HG03460 (cell line): ENCODE measurements around the gene HDAC4.

Experiments used
- ATAC-seq: cut with Tn5 transposase; IDR thresholded peaks from one replicate; pipeline ENCODE4 v1.9.1; 2021; ENCODE audit not compliant: unreplicated experiment

HDAC4 gene

DNA sequence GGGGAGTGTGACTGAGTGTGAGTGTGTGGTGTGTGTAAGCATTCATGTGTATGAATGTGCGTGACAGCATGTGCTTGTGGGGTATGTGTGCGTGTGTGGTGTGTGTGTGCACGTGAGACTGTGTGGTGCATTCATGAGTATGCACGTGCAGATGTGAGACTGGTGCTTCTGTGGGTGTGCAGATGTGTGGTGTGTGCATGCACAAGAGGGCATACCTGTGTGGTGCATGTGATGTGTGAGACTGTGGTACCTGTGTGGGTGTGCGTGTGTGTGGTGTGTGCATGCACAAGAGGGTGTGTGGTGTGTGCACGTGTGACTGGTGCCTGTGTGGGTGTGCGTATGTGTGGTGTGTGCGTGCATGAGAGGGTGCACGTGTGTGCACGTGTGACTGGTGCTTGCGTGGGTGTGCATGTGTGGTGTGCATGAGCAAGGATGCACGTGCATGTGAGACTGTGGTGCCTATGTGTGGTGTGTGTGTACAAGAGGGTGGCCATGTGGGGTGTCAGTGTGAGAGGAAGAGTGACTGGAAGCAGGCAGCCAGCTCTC, 339.6 kb downstream of the HDAC4 start:
- ATAC-seq: no peak

DNA sequence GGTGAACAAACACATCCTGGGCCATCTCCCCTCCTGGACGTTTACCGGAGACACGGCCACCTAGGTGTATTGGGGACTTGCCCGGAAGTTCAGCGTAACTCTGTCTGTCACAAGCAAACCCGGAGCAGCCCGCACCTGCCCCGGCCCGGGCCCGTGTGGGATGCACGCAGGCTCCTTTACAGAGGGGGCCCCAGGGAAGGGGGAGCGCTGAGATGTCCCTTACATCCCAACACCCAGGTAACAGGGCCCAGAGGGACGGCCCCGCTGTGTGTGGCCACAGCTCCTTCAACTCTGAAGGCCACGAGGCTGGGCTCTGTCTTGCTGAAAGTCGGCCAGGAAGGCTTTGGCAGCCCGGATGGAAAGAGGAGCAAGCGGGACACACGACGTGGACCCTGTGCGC, 340.1 kb downstream of the HDAC4 start:
- ATAC-seq: no peak

DNA sequence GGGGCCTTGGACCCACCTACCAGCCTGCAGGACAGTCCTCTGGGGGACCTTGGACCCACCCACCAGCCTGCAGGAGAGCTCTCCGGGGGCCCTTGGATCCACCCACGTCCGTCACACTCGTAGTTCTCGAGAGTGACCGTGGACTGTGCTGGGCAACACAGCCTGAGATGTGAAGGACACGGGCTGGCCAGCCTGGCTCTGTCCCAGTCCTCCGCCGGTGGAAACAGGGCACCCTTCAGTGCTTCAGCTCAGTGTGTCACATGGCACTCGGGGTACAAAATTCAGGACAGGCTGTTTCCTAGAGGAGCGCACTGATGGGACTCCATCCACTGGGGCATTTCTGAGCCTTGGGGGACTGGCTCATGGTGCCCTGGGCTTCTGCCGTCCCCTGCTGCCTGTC, 341.0 kb downstream of the HDAC4 start:
- no peak for ATAC-seq

DNA sequence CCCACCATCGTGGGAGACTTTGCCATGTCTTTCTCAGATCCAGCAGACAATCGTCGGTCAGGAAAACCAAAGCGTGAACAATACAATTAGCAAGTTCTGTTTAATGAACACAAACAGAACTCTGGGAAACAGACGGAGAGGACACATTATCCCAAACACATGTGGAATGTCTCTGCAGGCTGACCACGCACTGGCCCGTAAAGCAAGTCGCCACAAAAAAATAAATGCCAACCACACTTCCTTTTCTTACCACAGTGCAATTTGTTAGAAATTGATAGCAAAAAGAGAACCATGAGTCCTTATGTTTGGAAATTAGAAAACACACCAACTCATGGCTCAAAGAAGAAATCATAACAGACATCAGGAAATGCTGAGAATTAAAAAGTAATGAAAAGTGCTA, 342.1 kb downstream of the HDAC4 start:
- no peak for ATAC-seq

- ATAC-seq: no peak
Measured at GRCh38 chr2:239057533-239057932, 343.3 kb downstream of the HDAC4 start.

DNA sequence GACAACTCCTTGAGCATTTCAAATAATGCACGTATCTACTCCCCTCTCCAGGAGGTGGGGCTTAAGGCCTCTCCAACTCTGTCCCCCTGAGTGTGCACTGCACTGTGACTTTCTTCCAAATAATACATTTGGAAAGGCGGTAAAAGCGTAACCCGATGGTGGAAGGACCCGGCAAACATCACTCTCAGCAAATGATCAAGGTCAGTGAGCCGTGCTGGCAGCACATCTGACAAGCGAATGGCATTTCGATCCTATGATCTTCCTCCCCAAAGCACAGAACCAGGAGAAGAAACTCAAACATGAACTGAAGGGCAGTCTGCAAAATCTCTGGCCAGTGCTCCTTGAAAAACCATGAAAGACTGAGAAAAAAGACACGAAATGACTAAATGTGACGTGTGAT, 344.2 kb downstream of the HDAC4 start:
- no peak for ATAC-seq

DNA sequence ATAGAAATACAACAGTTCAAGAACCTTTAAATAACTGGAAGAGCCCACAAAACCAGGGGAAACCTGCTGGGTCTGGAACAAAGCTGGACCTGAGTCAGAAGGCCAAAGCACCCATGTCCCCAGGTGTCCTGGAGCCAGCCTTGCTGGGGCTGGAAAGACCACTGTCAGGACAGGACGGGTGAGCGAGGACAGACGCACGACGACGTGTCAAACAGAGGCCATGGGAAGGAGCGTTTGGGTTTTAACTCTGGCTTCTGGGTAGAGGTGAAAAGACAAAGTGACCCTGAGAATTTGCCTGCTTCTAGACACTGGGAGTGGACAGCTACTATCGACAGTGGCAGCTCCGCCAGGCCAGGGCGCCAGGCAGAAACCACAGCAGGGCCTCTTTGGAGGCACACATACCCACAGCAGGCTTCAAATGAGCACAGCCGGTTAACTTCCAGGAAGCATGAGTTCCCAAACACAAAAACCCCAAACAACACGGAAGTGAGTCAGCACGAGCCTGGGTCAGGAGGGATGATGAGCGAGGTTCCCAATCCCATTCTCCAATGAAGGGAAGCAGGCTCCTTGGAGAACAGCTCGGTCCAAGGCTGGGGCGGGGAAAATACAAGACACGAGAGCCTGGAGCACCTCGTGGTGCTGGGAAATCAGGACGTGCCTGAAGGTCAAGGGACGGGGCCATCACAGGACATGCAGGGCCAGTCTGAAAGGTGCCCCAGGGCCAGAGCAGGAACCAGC, 344.9 kb downstream of the HDAC4 start:
- no peak for ATAC-seq

GRCh38 chr2:239054921-239055320, 345.9 kb downstream of the HDAC4 start:
- ATAC-seq: no peak

- no peak for ATAC-seq
Measured at GRCh38 chr2:239053801-239054503, 346.9 kb downstream of the HDAC4 start.

GRCh38 chr2:239052798-239053665, 347.8 kb downstream of the HDAC4 start:
- ATAC-seq: no peak

GRCh38 chr2:239051891-239052445, 348.9 kb downstream of the HDAC4 start:
- ATAC-seq: no peak

DNA sequence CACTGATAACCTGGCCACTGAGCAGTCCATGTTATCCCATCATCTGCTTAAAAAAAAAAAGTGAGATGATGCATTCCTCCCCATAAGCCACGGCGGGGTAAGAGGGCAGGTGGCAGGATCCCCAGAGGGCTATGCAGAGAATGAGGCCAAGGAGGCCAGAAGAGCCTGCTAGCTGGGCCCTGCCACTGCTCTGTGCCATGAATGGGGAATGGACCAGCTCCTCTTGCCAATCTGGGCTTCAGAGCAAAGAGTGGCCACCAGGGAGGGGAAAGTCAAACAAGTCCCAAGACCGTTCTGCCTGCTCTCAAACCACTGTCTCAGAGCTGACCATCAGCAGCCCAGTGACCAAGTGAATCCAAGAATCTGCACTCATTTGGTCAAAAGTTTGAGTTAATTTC, 350.6 kb downstream of the HDAC4 start:
- ATAC-seq: no peak

GRCh38 chr2:239049421-239050251, 351.2 kb downstream of the HDAC4 start:
- ATAC-seq: no peak

DNA sequence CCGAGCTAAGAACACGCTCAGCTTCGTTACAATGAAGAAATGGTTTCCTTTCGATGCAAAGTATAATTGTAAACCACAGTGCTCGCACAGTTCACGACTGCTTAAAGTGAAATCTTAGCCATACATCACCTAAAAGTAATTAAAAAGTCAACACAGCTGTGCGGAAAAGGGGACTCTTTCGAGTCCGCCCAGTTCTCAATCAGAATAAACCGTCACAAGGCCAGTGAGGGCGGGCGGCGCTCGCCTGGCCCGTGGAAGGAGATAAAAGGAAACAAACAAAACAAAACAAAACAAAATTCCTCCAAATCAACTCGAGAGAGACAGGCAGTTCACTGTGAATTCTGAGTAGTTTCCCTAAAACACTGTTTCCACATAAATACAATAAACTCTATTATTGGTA, 352.1 kb downstream of the HDAC4 start:
- ATAC-seq: no peak

DNA sequence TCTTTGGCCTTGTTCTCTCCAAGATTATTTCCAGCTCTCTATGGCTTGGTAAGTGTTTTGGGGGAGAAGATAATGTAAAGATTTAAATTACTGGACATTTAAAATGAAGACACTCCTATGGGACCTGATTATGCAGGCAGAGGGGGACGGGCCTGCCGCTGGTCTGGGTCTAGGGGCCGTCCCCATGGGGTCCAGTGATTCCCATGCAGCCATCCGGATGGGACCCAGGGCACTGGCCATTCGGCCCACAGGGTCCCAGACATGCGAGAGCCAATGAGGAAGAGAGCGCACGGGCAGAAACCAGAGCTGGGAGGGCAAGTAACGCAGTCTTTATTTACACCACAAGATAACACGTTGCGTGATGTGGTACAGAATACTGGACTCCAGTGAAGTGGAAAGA, 353.0 kb downstream of the HDAC4 start:
- ATAC-seq: no peak

- no peak for ATAC-seq
Measured at GRCh38 chr2:239047420-239047819, 353.4 kb downstream of the HDAC4 start.

DNA sequence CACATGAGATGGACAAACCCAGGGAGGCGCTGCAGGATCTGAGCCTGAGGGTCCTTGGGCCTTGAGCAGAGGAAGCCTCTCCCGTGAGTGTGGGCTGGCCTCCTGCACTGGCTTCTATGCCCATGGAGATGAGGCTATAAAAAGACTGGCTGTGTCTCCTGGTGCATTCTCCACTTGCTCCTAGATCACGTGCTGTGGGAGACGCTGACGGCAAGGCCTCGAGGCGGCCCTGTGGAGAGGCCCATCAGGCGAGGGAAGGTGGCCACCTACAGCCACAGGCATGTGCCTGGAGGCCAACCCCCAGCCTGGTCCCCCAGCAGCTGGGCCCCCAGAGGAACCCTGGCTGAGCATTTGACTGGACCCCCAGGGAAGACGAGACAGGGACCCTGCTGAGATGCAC, 354.0 kb downstream of the HDAC4 start:
- ATAC-seq: no peak

GRCh38 chr2:239044336-239044735, 356.5 kb downstream of the HDAC4 start:
- no peak for ATAC-seq

DNA sequence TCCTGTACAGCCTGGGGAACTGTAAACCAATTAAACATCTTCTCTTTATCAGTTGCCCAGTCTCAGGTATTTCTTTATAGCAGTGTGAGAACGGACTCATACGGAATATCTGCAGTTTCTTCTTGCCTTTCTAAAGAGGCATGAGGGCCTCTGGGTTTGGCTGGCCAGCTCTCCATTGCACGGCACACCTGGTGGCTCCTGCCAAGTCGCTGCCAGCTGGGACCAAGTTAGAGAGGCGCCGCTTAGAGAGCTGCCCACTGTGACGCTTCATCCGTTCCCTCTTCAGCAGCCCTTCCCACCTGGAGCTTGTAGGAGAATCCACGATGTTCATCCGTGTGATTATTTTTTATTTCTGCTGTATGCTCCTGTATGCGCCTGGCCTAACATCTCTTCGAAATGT, 357.5 kb downstream of the HDAC4 start:
- ATAC-seq: no peak
